Thyroid gland (tissue), 4 donors: Measurements from ENCODE around the gene KRT36.

Experiments
- POLR2A ChIP-seq, 2 donors: fragments of 450-650 bp; IDR thresholded peaks; one replicate each; pipeline ENCODE4 v1.6.1; 2017; ENCODE audit warnings: antibody characterized with exemption in 2 of 2, mild to moderate bottlenecking in 2 of 2, moderate library complexity in 1 of 2
- TF ChIP-seq, protein P1 (sequence below), 6 experiments: fragments of 200-600 bp in 3 of 6; fragments of 450-650 bp in 3 of 6; sonication (generic) in 3 of 6; IDR thresholded peaks; one replicate each; pipeline ENCODE4 v1.5.1; 2016 to 2019; ENCODE audit warnings: antibody characterized with exemption in 6 of 6, mild to moderate bottlenecking in 2 of 6, inconsistent platforms in 1 of 6, moderate library complexity in 1 of 6

GRCh38 chr17:41516830-41517283, 27.1 kb upstream of the KRT36 start:
- no peak for TF ChIP-seq POLR2A (IDR thresholded peaks at IDR 0.05)
- TF ChIP-seq, protein P1, sequence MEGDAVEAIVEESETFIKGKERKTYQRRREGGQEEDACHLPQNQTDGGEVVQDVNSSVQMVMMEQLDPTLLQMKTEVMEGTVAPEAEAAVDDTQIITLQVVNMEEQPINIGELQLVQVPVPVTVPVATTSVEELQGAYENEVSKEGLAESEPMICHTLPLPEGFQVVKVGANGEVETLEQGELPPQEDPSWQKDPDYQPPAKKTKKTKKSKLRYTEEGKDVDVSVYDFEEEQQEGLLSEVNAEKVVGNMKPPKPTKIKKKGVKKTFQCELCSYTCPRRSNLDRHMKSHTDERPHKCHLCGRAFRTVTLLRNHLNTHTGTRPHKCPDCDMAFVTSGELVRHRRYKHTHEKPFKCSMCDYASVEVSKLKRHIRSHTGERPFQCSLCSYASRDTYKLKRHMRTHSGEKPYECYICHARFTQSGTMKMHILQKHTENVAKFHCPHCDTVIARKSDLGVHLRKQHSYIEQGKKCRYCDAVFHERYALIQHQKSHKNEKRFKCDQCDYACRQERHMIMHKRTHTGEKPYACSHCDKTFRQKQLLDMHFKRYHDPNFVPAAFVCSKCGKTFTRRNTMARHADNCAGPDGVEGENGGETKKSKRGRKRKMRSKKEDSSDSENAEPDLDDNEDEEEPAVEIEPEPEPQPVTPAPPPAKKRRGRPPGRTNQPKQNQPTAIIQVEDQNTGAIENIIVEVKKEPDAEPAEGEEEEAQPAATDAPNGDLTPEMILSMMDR (IDR thresholded peaks at IDR 0.05): no peak
